GM23338 (cell line): ENCODE results near the gene COQ10B. TPM values are rescaled to one million over a fixed set of nuclear protein-coding genes. Genes with fewer than 3 reads are reported as not detected.

ENCODE experiments used
- ATAC-seq: fragments of 200-7000 bp; cut with Tn5 transposase; 3 replicates; pipeline ENCODE4 v1.9.1; 2020
- DNase-seq: peaks from one replicate; pipeline ENCODE4 v3.0.0-alpha.2; 2015; ENCODE audit warnings: low spot score
- H2AFZ ChIP-seq: fragments of 200-600 bp; sonication (generic); 2 replicates; pipeline ENCODE4 v1.8.0; 2016; ENCODE audit warnings: antibody characterized with exemption, mild to moderate bottlenecking, moderate library complexity
- H3F3A ChIP-seq: fragments of 200-600 bp; sonication (generic); replicated peaks from 2 replicates; pipeline ENCODE4 v1.8.0; 2017; ENCODE audit warnings: antibody characterized with exemption, mixed run types, low read depth
- H3K27ac ChIP-seq: fragments of 200-600 bp; sonication (generic); 2 replicates; pipeline ENCODE4 v1.6.1; 2016; ENCODE audit warnings: low read depth
- H3K27me3 ChIP-seq: fragments of 200-600 bp; sonication (generic); 2 replicates; pipeline ENCODE4 v1.8.0; 2016; ENCODE audit warnings: mild to moderate bottlenecking, mixed run types, moderate library complexity; ENCODE audit not compliant: insufficient read depth
- H3K36me3 ChIP-seq: fragments of 200-600 bp; sonication (generic); 2 replicates; pipeline ENCODE4 v1.8.0; 2016; ENCODE audit warnings: mild to moderate bottlenecking; ENCODE audit not compliant: insufficient read depth
- H3K4me1 ChIP-seq: fragments of 200-600 bp; sonication (generic); 2 replicates; pipeline ENCODE4 v1.8.0; 2016; ENCODE audit warnings: mild to moderate bottlenecking, moderate library complexity; ENCODE audit not compliant: insufficient read depth
- H3K4me2 ChIP-seq: fragments of 200-600 bp; sonication (generic); 2 replicates; pipeline ENCODE4 v1.7.1; 2017; ENCODE audit warnings: mixed run types
- H3K4me3 ChIP-seq: fragments of 200-600 bp; sonication (generic); 2 replicates; pipeline ENCODE4 v1.6.1; 2016; ENCODE audit warnings: mixed run types
- H3K79me2 ChIP-seq: fragments of 200-600 bp; sonication (generic); replicated peaks from 2 replicates; pipeline ENCODE4 v1.8.0; 2017; ENCODE audit warnings: mild to moderate bottlenecking; ENCODE audit not compliant: insufficient read depth
- H3K9me2 ChIP-seq: fragments of 200-600 bp; sonication (generic); 2 replicates; pipeline ENCODE4 v1.8.0; 2017; ENCODE audit not compliant: insufficient read depth
- H4K20me1 ChIP-seq: fragments of 200-600 bp; sonication (generic); replicated peaks from 2 replicates; pipeline ENCODE4 v1.8.0; 2017; ENCODE audit warnings: mild to moderate bottlenecking; ENCODE audit not compliant: insufficient read depth
- H3K27ac Mint-ChIP-seq: 2 replicates; pipeline ENCODE4 v1.8.0; 2020; ENCODE audit warnings: inconsistent platforms, mild to moderate bottlenecking, moderate library complexity, mixed read lengths
- H3K27me3 Mint-ChIP-seq: 3 replicates; pipeline ENCODE4 v1.8.0; 2022; ENCODE audit warnings: low read depth, mild to moderate bottlenecking, moderate library complexity, mixed read lengths, inconsistent platforms; ENCODE audit not compliant: insufficient read depth, poor library complexity
- H3K36me3 Mint-ChIP-seq: 3 replicates; pipeline ENCODE4 v1.8.0; 2021; ENCODE audit warnings: low read depth, mild to moderate bottlenecking, inconsistent platforms, moderate library complexity, mixed read lengths
- H3K4me1 Mint-ChIP-seq: 3 replicates; pipeline ENCODE4 v1.8.0; 2020; ENCODE audit warnings: mild to moderate bottlenecking, inconsistent platforms, mixed read lengths
- H3K4me3 Mint-ChIP-seq: 3 replicates; pipeline ENCODE4 v1.8.0; 2021; ENCODE audit warnings: moderate library complexity, mild to moderate bottlenecking, inconsistent platforms, mixed read lengths
- H3K9me3 Mint-ChIP-seq: 3 replicates; pipeline ENCODE4 v1.8.0; 2020; ENCODE audit warnings: moderate library complexity, mild to moderate bottlenecking, inconsistent platforms, mixed read lengths
- CREB1 ChIP-seq: fragments of 250-450 bp; sonication (Bioruptor Pico); IDR thresholded peaks from 2 replicates; pipeline ENCODE4 v1.5.0; 2020; ENCODE audit warnings: low read depth, mild to moderate bottlenecking, moderate library complexity
- CTCF ChIP-seq, 2 experiments: fragments of 200-600 bp in 1 of 2; sonication (generic) in 1 of 2; conservative IDR thresholded peaks; 2 replicates each; pipeline versions ENCODE4 v1.5.1 to v1.6.1; 2016 to 2017; ENCODE audit warnings: antibody characterized with exemption in 2 of 2, low read depth in 2 of 2, mild to moderate bottlenecking in 2 of 2, moderate library complexity in 1 of 2
- EZH2 ChIP-seq: fragments of 200-600 bp; sonication (generic); IDR thresholded peaks from one replicate; pipeline ENCODE4 v1.8.0; 2017; ENCODE audit warnings: antibody characterized with exemption, mild to moderate bottlenecking, low read depth; ENCODE audit not compliant: unreplicated experiment
- EZH2phosphoT487 ChIP-seq: fragments of 200-600 bp; sonication (generic); IDR thresholded peaks from one replicate; pipeline ENCODE4 v1.8.1; 2018; ENCODE audit warnings: antibody characterized with exemption; ENCODE audit not compliant: unreplicated experiment
- JUNB ChIP-seq: IDR thresholded peaks from one replicate; pipeline ENCODE4 v1.6.1; 2016; ENCODE audit warnings: antibody characterized with exemption; ENCODE audit not compliant: unreplicated experiment
- NANOG ChIP-seq: IDR thresholded peaks from 2 replicates; pipeline ENCODE4 v1.6.1; 2016; ENCODE audit warnings: antibody characterized with exemption, borderline replicate concordance
- POLR2AphosphoS5 ChIP-seq: IDR thresholded peaks from 2 replicates; pipeline ENCODE4 v1.6.1; 2016; ENCODE audit warnings: antibody characterized with exemption, low read depth
- ZNF114 ChIP-seq: fragments of 250-450 bp; sonication (Bioruptor Pico); IDR thresholded peaks from 2 replicates; pipeline ENCODE4 v1.5.0; 2020; ENCODE audit warnings: mild to moderate bottlenecking, moderate library complexity
- ZNF462 ChIP-seq: fragments of 250-450 bp; sonication (Bioruptor Pico); IDR thresholded peaks from 2 replicates; pipeline ENCODE4 v1.5.0; 2020; ENCODE audit warnings: mild to moderate bottlenecking, moderate library complexity
- polyA plus RNA-seq: library from polyadenylated mRNA; unstranded; fragments of >200 nt; fragmentation: Nextera tagmentation; extraction: Ambion mirVana; gene quantifications from 2 replicates; pipeline ENCODE4 v1.2.1, GENCODE V29; 2016
- total RNA-seq: library from RNA; depleted of rRNA; stranded (reverse); fragments of >200 nt; shearing (Covaris generic); gene quantifications from 2 replicates; pipeline ENCODE4 v1.2.3, GENCODE V29; 2014
- TF ChIP-seq, protein P1 (sequence below): IDR thresholded peaks from one replicate; pipeline ENCODE4 v1.6.1; 2018; ENCODE audit warnings: antibody characterized with exemption; ENCODE audit not compliant: unreplicated experiment

COQ10B gene
- total and polyA plus RNA-seq, 2 experiments from 2014 or later, result 26.1 to 27.6 TPM

- Histone ChIP-seq H3K4me1 (peaks cover 28% of the 10 kb centered on the region), H3K4me2 (peak overlapping the region; percentile 93), H4K20me1 (peaks cover 31% of the 10 kb centered on the region), H3K4me3 (peak overlapping the region; percentile 83), H3K9me2 (no peaks in the 10 kb centered on the region), H2AFZ (peak overlapping the region; percentile 84), H3K27ac (peak overlapping the region; percentile 85), H3K36me3 (no peaks in the 10 kb centered on the region), H3F3A (no peaks in the 10 kb centered on the region), H3K79me2 (peaks cover 45% of the 10 kb centered on the region), H3K27me3 (no peaks in the 10 kb centered on the region)
- H3K27ac Mint-ChIP-seq, result peak overlapping the region; percentile 100
- H3K9me3 Mint-ChIP-seq, result no peaks in the 10 kb centered on the region
- peaks cover 13% of the 10 kb centered on the region for H3K36me3 Mint-ChIP-seq
- peaks cover 9% of the 10 kb centered on the region for H3K27me3 Mint-ChIP-seq
- peak overlapping the region; percentile 93 for H3K4me3 Mint-ChIP-seq
- TF ChIP-seq ZNF462 (CRISPR knock-in tag) (no peak), EZH2phosphoT487 (no peak), ZNF114 (CRISPR knock-in tag) (no peak), CTCF (conservative IDR thresholded peaks at IDR 0.05; ENCODE audit: low read depth in 2 of 2) (no peak), EZH2 (no peak), CREB1 (no peak), NANOG (no peak), JUNB (no peak), POLR2AphosphoS5 (no peak)
- TF ChIP-seq, protein P1, sequence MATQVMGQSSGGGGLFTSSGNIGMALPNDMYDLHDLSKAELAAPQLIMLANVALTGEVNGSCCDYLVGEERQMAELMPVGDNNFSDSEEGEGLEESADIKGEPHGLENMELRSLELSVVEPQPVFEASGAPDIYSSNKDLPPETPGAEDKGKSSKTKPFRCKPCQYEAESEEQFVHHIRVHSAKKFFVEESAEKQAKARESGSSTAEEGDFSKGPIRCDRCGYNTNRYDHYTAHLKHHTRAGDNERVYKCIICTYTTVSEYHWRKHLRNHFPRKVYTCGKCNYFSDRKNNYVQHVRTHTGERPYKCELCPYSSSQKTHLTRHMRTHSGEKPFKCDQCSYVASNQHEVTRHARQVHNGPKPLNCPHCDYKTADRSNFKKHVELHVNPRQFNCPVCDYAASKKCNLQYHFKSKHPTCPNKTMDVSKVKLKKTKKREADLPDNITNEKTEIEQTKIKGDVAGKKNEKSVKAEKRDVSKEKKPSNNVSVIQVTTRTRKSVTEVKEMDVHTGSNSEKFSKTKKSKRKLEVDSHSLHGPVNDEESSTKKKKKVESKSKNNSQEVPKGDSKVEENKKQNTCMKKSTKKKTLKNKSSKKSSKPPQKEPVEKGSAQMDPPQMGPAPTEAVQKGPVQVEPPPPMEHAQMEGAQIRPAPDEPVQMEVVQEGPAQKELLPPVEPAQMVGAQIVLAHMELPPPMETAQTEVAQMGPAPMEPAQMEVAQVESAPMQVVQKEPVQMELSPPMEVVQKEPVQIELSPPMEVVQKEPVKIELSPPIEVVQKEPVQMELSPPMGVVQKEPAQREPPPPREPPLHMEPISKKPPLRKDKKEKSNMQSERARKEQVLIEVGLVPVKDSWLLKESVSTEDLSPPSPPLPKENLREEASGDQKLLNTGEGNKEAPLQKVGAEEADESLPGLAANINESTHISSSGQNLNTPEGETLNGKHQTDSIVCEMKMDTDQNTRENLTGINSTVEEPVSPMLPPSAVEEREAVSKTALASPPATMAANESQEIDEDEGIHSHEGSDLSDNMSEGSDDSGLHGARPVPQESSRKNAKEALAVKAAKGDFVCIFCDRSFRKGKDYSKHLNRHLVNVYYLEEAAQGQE, result no peak
- DNase-seq (peak; percentile 15), ATAC-seq (0 out of 3 replicates have a peak, but pooled peaks have one; percentile 7)
- peaks cover 20% of the 10 kb centered on the region for H3K4me1 Mint-ChIP-seq
Measured at GRCh38 chr2:197435598-197436420, 17.5 kb upstream of the COQ10B start.
